KOPT-K1 (cell line): Measurements from ENCODE around the gene L3MBTL3.
"Not testable (repeated sequence)": the region's sequence is repeated elsewhere in the genome, so short reads cannot be mapped to it uniquely, and the experiment has no call there.

Source experiments
- H3K27ac ChIP-seq: fragments of 200-600 bp; sonication (generic); 2 replicates; pipeline ENCODE4 v1.5.1; 2016; ENCODE audit warnings: antibody characterized with exemption, mild to moderate bottlenecking, low read depth, low read length; ENCODE audit not compliant: poor library complexity, severe bottlenecking
- H3K36me3 ChIP-seq: fragments of 200-600 bp; sonication (generic); 2 replicates; pipeline ENCODE4 v1.5.1; 2017; ENCODE audit warnings: antibody characterized with exemption, mild to moderate bottlenecking, low read length, moderate library complexity; ENCODE audit not compliant: insufficient read depth
- H3K9me3 ChIP-seq: fragments of 200-600 bp; sonication (generic); 2 replicates; pipeline ENCODE4 v1.5.1; 2017; ENCODE audit warnings: antibody characterized with exemption, low read length, mild to moderate bottlenecking; ENCODE audit not compliant: insufficient read depth, poor library complexity, severe bottlenecking

L3MBTL3 gene

GRCh38 chr6:130127195-130127594 lies 108.8 kb downstream of the L3MBTL3 start:
- Histone ChIP-seq H3K27ac (no peak overlapping the region), H3K9me3 (no peaks in the 10 kb centered on the region), H3K36me3 (no peaks in the 10 kb centered on the region)

- no peaks in the 10 kb centered on the region for H3K9me3 ChIP-seq
- H3K36me3 ChIP-seq: no peaks in the 10 kb centered on the region
- no peak overlapping the region for H3K27ac ChIP-seq
Measured at GRCh38 chr6:130128326-130128725, 109.9 kb downstream of the L3MBTL3 start.

- Histone ChIP-seq H3K9me3 (no peaks in the 10 kb centered on the region), H3K36me3 (no peaks in the 10 kb centered on the region; the same call in 1 of the 2 replicates), H3K27ac (no peak overlapping the region)
Measured at GRCh38 chr6:130129762-130130246, 111.4 kb downstream of the L3MBTL3 start.

- Histone ChIP-seq H3K9me3 (no peaks in the 10 kb centered on the region), H3K36me3 (peaks cover 7% of the 10 kb centered on the region; the same call in 1 of the 2 replicates), H3K27ac (no peak overlapping the region)
Measured at GRCh38 chr6:130132286-130132701, 113.9 kb downstream of the L3MBTL3 start.

- peaks cover 20% of the 10 kb centered on the region; the same call in 1 of the 2 replicates for H3K36me3 ChIP-seq
- no peaks in the 10 kb centered on the region for H3K9me3 ChIP-seq
- no peak overlapping the region for H3K27ac ChIP-seq
Measured at GRCh38 chr6:130134582-130134981, 116.2 kb downstream of the L3MBTL3 start.

- H3K9me3 ChIP-seq: no peaks in the 10 kb centered on the region
- peaks cover 21% of the 10 kb centered on the region; the same call in 1 of the 2 replicates for H3K36me3 ChIP-seq
Measured at GRCh38 chr6:130136798-130137197, 118.4 kb downstream of the L3MBTL3 start.

GRCh38 chr6:130138116-130138908 lies 119.9 kb downstream of the L3MBTL3 start:
- H3K27ac ChIP-seq: no peak overlapping the region
- no peaks in the 10 kb centered on the region for H3K9me3 ChIP-seq
- peaks cover 25% of the 10 kb centered on the region; the same call in 1 of the 2 replicates for H3K36me3 ChIP-seq

More at GRCh38 chr6:130136798-130137197, 118.4 kb downstream of the L3MBTL3 start:
- no peak overlapping the region for H3K27ac ChIP-seq

- peaks cover 25% of the 10 kb centered on the region; the same call in 1 of the 2 replicates for H3K36me3 ChIP-seq
- H3K27ac ChIP-seq: no peak overlapping the region
- no peaks in the 10 kb centered on the region for H3K9me3 ChIP-seq
Measured at GRCh38 chr6:130138909-130139242, 120.5 kb downstream of the L3MBTL3 start.

GRCh38 chr6:130140084-130140483 lies 121.7 kb downstream of the L3MBTL3 start:
- Histone ChIP-seq H3K9me3 (no peaks in the 10 kb centered on the region), H3K36me3 (peaks cover 25% of the 10 kb centered on the region; the same call in 1 of the 2 replicates), H3K27ac (no peak overlapping the region)

- Histone ChIP-seq H3K27ac (no peak overlapping the region), H3K36me3 (peaks cover 8% of the 10 kb centered on the region; the same call in 1 of the 2 replicates), H3K9me3 (no peaks in the 10 kb centered on the region)
Measured at GRCh38 chr6:130143709-130144108, 125.3 kb downstream of the L3MBTL3 start.

GRCh38 chr6:130147111-130147510 lies 128.7 kb downstream of the L3MBTL3 start:
- Histone ChIP-seq H3K27ac (no peak overlapping the region), H3K9me3 (no peaks in the 10 kb centered on the region), H3K36me3 (0 out of 2 replicates have a peak, but pooled peaks cover 4% of the 10 kb centered on the region)

GRCh38 chr6:130148181-130148580 lies 129.8 kb downstream of the L3MBTL3 start:
- no peaks in the 10 kb centered on the region for H3K36me3 ChIP-seq
- no peak overlapping the region for H3K27ac ChIP-seq
- H3K9me3 ChIP-seq: no peaks in the 10 kb centered on the region

- H3K9me3 ChIP-seq, H3K36me3 ChIP-seq, H3K27ac ChIP-seq: not testable (repeated sequence)
Measured at GRCh38 chr6:130149016-130149415, 130.6 kb downstream of the L3MBTL3 start.

- H3K27ac ChIP-seq: no peak overlapping the region
- no peaks in the 10 kb centered on the region for H3K36me3 ChIP-seq
- no peaks in the 10 kb centered on the region for H3K9me3 ChIP-seq
Measured at GRCh38 chr6:130150906-130151305, 132.5 kb downstream of the L3MBTL3 start.

- H3K36me3 ChIP-seq: no peaks in the 10 kb centered on the region
- no peaks in the 10 kb centered on the region for H3K9me3 ChIP-seq
- no peak overlapping the region for H3K27ac ChIP-seq
Measured at GRCh38 chr6:130152908-130153510, 134.6 kb downstream of the L3MBTL3 start.
